K562 (cell line): Measurements from ENCODE around the gene SOCS2. TPM values are rescaled to one million over a fixed set of nuclear protein-coding genes. Genes with fewer than 3 reads are reported as not detected.

Source experiments
- CEBPG ChIP-seq, 3 experiments: fragments of 200-800 bp in 1 of 3; sonication (Bioruptor generic) in 1 of 3; sonication (generic) in 1 of 3; formaldehyde crosslinking in 1 of 3; IDR thresholded peaks in 2 of 3; conservative IDR thresholded peaks in 1 of 3; 2 replicates each; pipeline versions ENCODE4 v1.6.1 to v1.8.0; 2016 to 2022; ENCODE audit warnings: missing compliant biosample characterization in 2 of 3, missing genetic modification characterization in 2 of 3, mild to moderate bottlenecking in 1 of 3, missing genetic modification reagents in 1 of 3
- DNMT1 ChIP-seq: fragments of 450-650 bp; IDR thresholded peaks from 2 replicates; pipeline ENCODE4 v1.6.1; 2016; ENCODE audit warnings: antibody characterized with exemption, mild to moderate bottlenecking
- E2F6 ChIP-seq, 2 experiments: IDR thresholded peaks; 2 replicates each; pipeline ENCODE4 v1.6.1; 2011; ENCODE audit warnings: borderline replicate concordance in 1 of 2, control low read depth in 1 of 2, low read depth in 1 of 2, low read length in 1 of 2, mild to moderate bottlenecking in 1 of 2, mixed read lengths in 1 of 2, moderate library complexity in 1 of 2; ENCODE audit not compliant: insufficient read depth in 1 of 2, insufficient read length in 1 of 2, poor library complexity in 1 of 2, severe bottlenecking in 1 of 2; ENCODE audit errors: extremely low read depth in 1 of 2
- EP300 ChIP-seq: IDR thresholded peaks from 2 replicates; pipeline ENCODE4 v1.6.1; 2012; ENCODE audit warnings: low read length, improper control_type of control experiment
- ETV5 ChIP-seq: sonication (generic); formaldehyde crosslinking; IDR thresholded peaks from 2 replicates; pipeline ENCODE4 v1.4.0; 2020; ENCODE audit warnings: low read depth, mild to moderate bottlenecking, missing genetic modification reagents
- FOXJ2 ChIP-seq: fragments of 200-800 bp; sonication (Bioruptor generic); IDR thresholded peaks from 2 replicates; pipeline ENCODE4 v1.6.1; 2016; ENCODE audit warnings: missing genetic modification characterization, missing compliant biosample characterization
- FOXK2 ChIP-seq, 2 experiments: fragments of 450-650 bp; IDR thresholded peaks in 1 of 2; conservative IDR thresholded peaks in 1 of 2; 2 replicates each; pipeline ENCODE4 v1.6.1; 2016; ENCODE audit warnings: low read depth in 2 of 2, mild to moderate bottlenecking in 1 of 2
- GTF2A2 ChIP-seq: IDR thresholded peaks from 2 replicates; pipeline ENCODE4 v1.6.1; 2016; ENCODE audit warnings: mild to moderate bottlenecking, missing genetic modification characterization, missing compliant biosample characterization
- GTF2E2 ChIP-seq: fragments of 200-800 bp; sonication (Bioruptor generic); IDR thresholded peaks from 2 replicates; pipeline ENCODE4 v1.6.1; 2016; ENCODE audit warnings: missing genetic modification characterization, missing compliant biosample characterization
- KLF16 ChIP-seq: IDR thresholded peaks from 2 replicates; pipeline ENCODE4 v1.6.1; 2016; ENCODE audit warnings: antibody characterized with exemption
- LCOR ChIP-seq: sonication (generic); formaldehyde crosslinking; IDR thresholded peaks from 2 replicates; pipeline ENCODE4 v1.8.0; 2022; ENCODE audit warnings: mild to moderate bottlenecking, missing genetic modification reagents
- MTA1 ChIP-seq: fragments of 450-650 bp; IDR thresholded peaks from 2 replicates; pipeline ENCODE4 v1.6.1; 2017; ENCODE audit warnings: borderline replicate concordance
- MTA2 ChIP-seq: fragments of 450-650 bp; IDR thresholded peaks from 2 replicates; pipeline ENCODE4 v1.6.1; 2016; ENCODE audit warnings: low read depth
- NFRKB ChIP-seq: fragments of 450-650 bp; IDR thresholded peaks from 2 replicates; pipeline ENCODE4 v1.6.1; 2016; ENCODE audit warnings: low read depth
- PHB2 ChIP-seq: fragments of 450-650 bp; IDR thresholded peaks from 2 replicates; pipeline ENCODE4 v1.6.1; 2017; ENCODE audit warnings: low read depth
- PKNOX1 ChIP-seq: fragments of 450-650 bp; IDR thresholded peaks from 2 replicates; pipeline ENCODE4 v1.6.1; 2016
- SMC3 ChIP-seq: conservative IDR thresholded peaks from 2 replicates; pipeline ENCODE4 v1.6.1; 2011; ENCODE audit warnings: low read depth, low read length, improper control_type of control experiment; ENCODE audit not compliant: insufficient read depth
- SOX6 ChIP-seq: fragments of 450-650 bp; IDR thresholded peaks from 2 replicates; pipeline ENCODE4 v1.6.1; 2014; ENCODE audit warnings: mild to moderate bottlenecking
- SREBF1 ChIP-seq: fragments of 150-350 bp; IDR thresholded peaks from 2 replicates; pipeline ENCODE4 v1.6.1; 2014; ENCODE audit warnings: antibody characterized with exemption, low read depth, low read length, borderline replicate concordance
- TAF1 ChIP-seq: IDR thresholded peaks from 2 replicates; pipeline ENCODE4 v1.6.1; 2011; ENCODE audit warnings: mild to moderate bottlenecking, low read length, moderate library complexity; ENCODE audit not compliant: insufficient read depth, control insufficient read depth, severe bottlenecking; ENCODE audit errors: extremely low read depth
- ZNF165 ChIP-seq: fragments of 250-450 bp; sonication (Bioruptor Pico); IDR thresholded peaks from 2 replicates; pipeline ENCODE4 v1.4.0; 2020; ENCODE audit warnings: borderline replicate concordance
- ZNF707 ChIP-seq: fragments of 250-450 bp; sonication (Bioruptor Pico); conservative IDR thresholded peaks from 2 replicates; pipeline ENCODE4 v1.8.0; 2022; ENCODE audit warnings: inconsistent platforms, mild to moderate bottlenecking, moderate library complexity
- ZSCAN29 ChIP-seq: fragments of 450-650 bp; IDR thresholded peaks from 2 replicates; pipeline ENCODE4 v1.6.1; 2017
- polyA plus RNA-seq, 8 experiments: library from polyadenylated mRNA; depleted of rRNA in 4 of 8; stranded (reverse) in 5 of 8; unstranded in 3 of 8; fragments of >200 nt; fragmentation: Nextera tagmentation in 2 of 8; fragmentation: Illumina TruSeq in 1 of 8; extraction: Ambion mirVana in 2 of 8; extraction: Trizol in 1 of 8; gene quantifications; 2 replicates each; pipeline versions ENCODE4 v1.2.1 to v1.2.3, GENCODE V29; 2011 to 2014; ENCODE audit warnings: inconsistent platforms in 1 of 8, missing spikeins in 1 of 8
- total RNA-seq, 7 experiments: library from RNA; depleted of rRNA in 6 of 7; stranded (reverse); fragments of >200 nt in 6 of 7; fragmentation: Illumina TruSeq in 2 of 7; extraction: Trizol in 2 of 7; gene quantifications; 2 replicates each; pipeline versions ENCODE4 v1.2.1 to v1.2.3, GENCODE V29; 2011 to 2021; ENCODE audit warnings: low replicate concordance in 1 of 7
- TF ChIP-seq, protein P1 (sequence below): sonication (generic); formaldehyde crosslinking; IDR thresholded peaks from 2 replicates; pipeline ENCODE4 v1.8.0; 2022; ENCODE audit warnings: missing genetic modification reagents, mild to moderate bottlenecking, borderline replicate concordance

Gene SOCS2
- total and polyA plus RNA-seq, 9 of the 15 experiments (the other 6 are each of a cell fraction or from before 2014, with no cell fraction given), result 37.0 to 162 (median 98.7) TPM

DNA sequence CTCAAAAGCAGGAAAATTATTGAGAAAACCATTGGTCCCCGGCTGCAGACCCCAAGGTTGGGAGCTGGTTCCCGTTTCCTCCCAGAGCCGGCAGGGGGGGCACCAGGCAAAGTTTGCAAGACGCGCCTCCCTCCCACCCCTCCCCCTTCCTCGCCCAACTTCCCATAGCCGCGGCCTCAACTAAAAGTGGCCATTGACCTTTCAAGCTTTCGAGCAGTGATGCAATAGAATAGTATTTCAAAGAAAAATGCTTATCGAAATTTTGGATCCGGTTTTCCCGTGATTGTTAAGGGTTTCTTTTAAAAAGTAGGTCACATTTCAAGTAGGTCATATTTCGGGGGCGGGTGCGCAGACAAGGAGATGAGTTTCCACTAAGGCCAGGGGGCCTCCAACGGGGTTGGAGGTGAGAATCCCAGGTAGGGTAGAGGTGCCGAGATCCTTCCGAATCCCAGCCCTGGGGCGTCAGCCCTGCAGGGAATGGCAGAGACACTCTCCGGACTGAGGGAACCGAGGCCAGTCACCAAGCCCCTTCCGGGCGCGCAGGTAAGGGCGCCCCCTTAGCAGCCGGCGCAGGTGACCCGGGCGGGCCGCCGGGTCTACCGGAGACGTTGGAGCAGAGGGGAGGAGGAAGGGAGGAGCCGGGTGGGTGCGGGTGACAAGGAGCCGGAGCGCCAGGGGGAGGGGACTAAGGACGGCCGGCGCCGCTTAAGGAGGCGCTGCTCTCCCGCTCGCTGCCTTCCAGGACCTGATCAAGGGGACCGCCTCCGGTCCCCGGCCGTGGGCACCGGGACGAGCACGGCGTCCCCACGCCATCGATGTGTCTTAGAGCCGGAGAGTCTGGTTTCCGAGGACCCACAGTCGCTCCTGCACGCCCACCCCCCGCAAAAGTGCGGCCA, 2.6 kb upstream of the SOCS2 start (continued):
- TF ChIP-seq E2F6 (IDR thresholded peaks at IDR 0.05; ENCODE audit: borderline replicate concordance in 1 of 2, extremely low read depth in 1 of 2, insufficient read depth in 1 of 2, insufficient read length in 1 of 2, low read depth in 1 of 2, low read length in 1 of 2, poor library complexity in 1 of 2, severe bottlenecking in 1 of 2) (peak in 1 of 2 experiments; percentile 55), NFRKB (peak; percentile 65), CEBPG (CRISPR knock-in tag; IDR thresholded peaks at IDR 0.05) (peak; percentile 93), CEBPG (tag; conservative IDR thresholded peaks at IDR 0.05 in 1 of 2, IDR thresholded peaks at IDR 0.05 in 1 of 2) (peak; percentile 96 to 99), FOXK2 (conservative IDR thresholded peaks at IDR 0.05 in 1 of 2, IDR thresholded peaks at IDR 0.05 in 1 of 2; ENCODE audit: low read depth in 2 of 2) (no peak), ZSCAN29 (0 out of 2 replicates have a peak, but pooled peaks have one; percentile 19), ETV5 (CRISPR knock-in tag) (peak; percentile 82), PKNOX1 (0 out of 2 replicates have a peak, but pooled peaks have one; percentile 8), SOX6 (peak; percentile 73), MTA1 (peak; percentile 40; the same call in 1 of the 2 replicates), KLF16 (peak; percentile 31; the same call in 1 of the 2 replicates), FOXJ2 (tag) (no peak), GTF2A2 (tag) (no peak), MTA2 (no peak), PHB2 (no peak), GTF2E2 (tag) (peak; percentile 17; the same call in 1 of the 2 replicates), DNMT1 (no peak), ZNF165 (CRISPR knock-in tag) (no peak), EP300 (peak; percentile 84), LCOR (CRISPR knock-in tag) (0 out of 2 replicates have a peak, but pooled peaks have one; percentile 48), SREBF1 (no peak), ZNF707 (CRISPR knock-in tag) (no peak), TAF1 (peak; percentile 30), SMC3 (peak; percentile 77)
- TF ChIP-seq, protein P1, sequence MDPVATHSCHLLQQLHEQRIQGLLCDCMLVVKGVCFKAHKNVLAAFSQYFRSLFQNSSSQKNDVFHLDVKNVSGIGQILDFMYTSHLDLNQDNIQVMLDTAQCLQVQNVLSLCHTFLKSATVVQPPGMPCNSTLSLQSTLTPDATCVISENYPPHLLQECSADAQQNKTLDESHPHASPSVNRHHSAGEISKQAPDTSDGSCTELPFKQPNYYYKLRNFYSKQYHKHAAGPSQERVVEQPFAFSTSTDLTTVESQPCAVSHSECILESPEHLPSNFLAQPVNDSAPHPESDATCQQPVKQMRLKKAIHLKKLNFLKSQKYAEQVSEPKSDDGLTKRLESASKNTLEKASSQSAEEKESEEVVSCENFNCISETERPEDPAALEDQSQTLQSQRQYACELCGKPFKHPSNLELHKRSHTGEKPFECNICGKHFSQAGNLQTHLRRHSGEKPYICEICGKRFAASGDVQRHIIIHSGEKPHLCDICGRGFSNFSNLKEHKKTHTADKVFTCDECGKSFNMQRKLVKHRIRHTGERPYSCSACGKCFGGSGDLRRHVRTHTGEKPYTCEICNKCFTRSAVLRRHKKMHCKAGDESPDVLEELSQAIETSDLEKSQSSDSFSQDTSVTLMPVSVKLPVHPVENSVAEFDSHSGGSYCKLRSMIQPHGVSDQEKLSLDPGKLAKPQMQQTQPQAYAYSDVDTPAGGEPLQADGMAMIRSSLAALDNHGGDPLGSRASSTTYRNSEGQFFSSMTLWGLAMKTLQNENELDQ (CRISPR knock-in tag), result no peak
